CD4-positive, alpha-beta memory T cell (primary cell): ENCODE data around the gene PLA1A. TPM values are rescaled to one million over a fixed set of nuclear protein-coding genes. Genes with fewer than 3 reads are reported as not detected.
A peak's percentile ranks its signal among the peaks of the same experiment; 100 is the strongest.
"Not testable (repeated sequence)": the region's sequence is repeated elsewhere in the genome, so short reads cannot be mapped to it uniquely, and the experiment has no call there.

Experiments
- CTCF ChIA-PET: fragments of 350-600 bp; sonication (Branson Sonifier 250); formaldehyde crosslinking; loops from one replicate; lab custom pipeline; 2021; ENCODE audit warnings: inconsistent platforms; ENCODE audit not compliant: partially characterized antibody; lab: Charles Lee
- POLR2A ChIA-PET: fragments of 350-600 bp; sonication (Branson Sonifier 250); formaldehyde crosslinking; loops from one replicate; lab custom pipeline; 2021; ENCODE audit not compliant: partially characterized antibody; lab: Charles Lee
- DNase-seq, 5 donors: peaks; one replicate each; pipeline versions ENCODE4 v3.0.0 to v3.0.0-alpha.2; 2020 to 2022; ENCODE audit warnings: mixed read lengths in 1 of 5
- H3K27ac ChIP-seq: one replicate; pipeline ENCODE4 v1.7.0; 2013; ENCODE audit warnings: low read depth, low read length
- H3K27me3 ChIP-seq: 2 replicates; pipeline ENCODE4 v1.7.0; 2013; ENCODE audit warnings: mild to moderate bottlenecking, low read length, moderate library complexity; ENCODE audit not compliant: insufficient read depth
- H3K36me3 ChIP-seq: 2 replicates; pipeline ENCODE4 v1.7.0; 2013; ENCODE audit warnings: mild to moderate bottlenecking, low read length, moderate library complexity; ENCODE audit not compliant: insufficient read depth
- H3K4me1 ChIP-seq: 2 replicates; pipeline ENCODE4 v1.7.0; 2013; ENCODE audit warnings: mild to moderate bottlenecking, low read length, moderate library complexity; ENCODE audit not compliant: insufficient read depth
- H3K4me3 ChIP-seq, 2 donors: one replicate each; pipeline ENCODE4 v1.7.0; 2013; ENCODE audit warnings: low read length in 2 of 2, mild to moderate bottlenecking in 1 of 2
- H3K9me3 ChIP-seq, 2 donors: one replicate each; pipeline ENCODE4 v1.7.0; 2013; ENCODE audit warnings: low read length in 2 of 2, control low read depth in 1 of 2; ENCODE audit not compliant: control insufficient read depth in 1 of 2
- H3K27ac Mint-ChIP-seq, 7 donors: one replicate each; pipeline ENCODE4 v1.8.0; 2020 to 2021; ENCODE audit warnings: mixed read lengths in 7 of 7, mild to moderate bottlenecking in 6 of 7, inconsistent platforms in 3 of 7, moderate library complexity in 3 of 7
- H3K27me3 Mint-ChIP-seq, 2 donors: one replicate each; pipeline ENCODE4 v1.8.0; 2020 to 2021; ENCODE audit warnings: mixed read lengths in 2 of 2
- H3K36me3 Mint-ChIP-seq, 2 donors: one replicate each; pipeline ENCODE4 v1.8.0; 2020 to 2021; ENCODE audit warnings: mixed read lengths in 2 of 2, inconsistent platforms in 1 of 2, mild to moderate bottlenecking in 1 of 2
- H3K4me1 Mint-ChIP-seq, 4 donors: one replicate each; pipeline ENCODE4 v1.8.0; 2020 to 2021; ENCODE audit warnings: mixed read lengths in 4 of 4, mild to moderate bottlenecking in 1 of 4
- H3K4me3 Mint-ChIP-seq, 8 donors: one replicate each; pipeline ENCODE4 v1.8.0; 2020 to 2021; ENCODE audit warnings: mixed read lengths in 8 of 8, mild to moderate bottlenecking in 7 of 8, moderate library complexity in 6 of 8, inconsistent platforms in 3 of 8
- H3K9me3 Mint-ChIP-seq, 8 donors: one replicate each; pipeline ENCODE4 v1.8.0; 2020 to 2021; ENCODE audit warnings: mixed read lengths in 8 of 8, mild to moderate bottlenecking in 5 of 8, inconsistent platforms in 3 of 8, moderate library complexity in 1 of 8
- intact Hi-C: fragments of 100-400 bp; cut with micrococcal nuclease; formaldehyde crosslinking; loops from one replicate; pipeline ENCODE4 v1.15.1; 2023
- polyA plus RNA-seq, 2 donors: library from polyadenylated mRNA; unstranded; fragments of 300-500 nt; fragmentation: Illumina TruSeq; gene quantifications; one replicate each; pipeline ENCODE4 v1.2.3, GENCODE V29; 2021
- total RNA-seq, 2 experiments: library from RNA; stranded (reverse); gene quantifications; one replicate each; pipeline ENCODE4 v1.2.3, GENCODE V29; 2021

PLA1A gene, protein sequence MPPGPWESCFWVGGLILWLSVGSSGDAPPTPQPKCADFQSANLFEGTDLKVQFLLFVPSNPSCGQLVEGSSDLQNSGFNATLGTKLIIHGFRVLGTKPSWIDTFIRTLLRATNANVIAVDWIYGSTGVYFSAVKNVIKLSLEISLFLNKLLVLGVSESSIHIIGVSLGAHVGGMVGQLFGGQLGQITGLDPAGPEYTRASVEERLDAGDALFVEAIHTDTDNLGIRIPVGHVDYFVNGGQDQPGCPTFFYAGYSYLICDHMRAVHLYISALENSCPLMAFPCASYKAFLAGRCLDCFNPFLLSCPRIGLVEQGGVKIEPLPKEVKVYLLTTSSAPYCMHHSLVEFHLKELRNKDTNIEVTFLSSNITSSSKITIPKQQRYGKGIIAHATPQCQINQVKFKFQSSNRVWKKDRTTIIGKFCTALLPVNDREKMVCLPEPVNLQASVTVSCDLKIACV
- total RNA-seq (not detected), polyA plus RNA-seq (not detected)

GRCh38 chr3:119597548-119598288 is at the start of gene PLA1A:
TSS of gene PLA1A (plus strand) at chr3:119597885. CDS start at chr3:119597914, 29 bp downstream.
- intact Hi-C loops = no loop called here

DNA sequence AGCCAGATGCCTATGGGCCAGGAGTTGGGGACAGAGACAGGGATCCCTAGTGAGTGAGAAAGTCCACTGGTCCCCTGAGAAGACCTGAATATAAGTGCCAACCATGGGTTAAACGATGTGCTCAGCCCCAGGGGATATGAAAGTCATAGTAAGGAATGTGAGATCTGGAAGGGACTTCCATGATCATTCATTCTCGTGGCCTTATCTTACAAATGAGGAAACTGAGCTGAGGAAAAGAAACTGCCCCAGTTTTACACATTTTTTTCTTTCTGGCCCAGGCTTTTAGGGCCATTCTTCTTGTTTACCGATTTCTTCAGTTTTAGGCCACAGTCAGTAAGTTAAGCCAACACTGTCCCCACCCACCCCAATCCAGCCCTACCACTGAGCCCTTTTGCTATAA is 49.3 kb upstream of the PLA1A start:
- CTCF ChIA-PET = no interaction called here
- POLR2A ChIA-PET = no interaction called here
- H3K4me3 Mint-ChIP-seq = no peak overlapping the region
- no peaks in the 10 kb centered on the region for H3K9me3 Mint-ChIP-seq
- no peak overlapping the region for H3K27ac Mint-ChIP-seq
- Histone ChIP-seq H3K4me3 (no peak overlapping the region), H3K4me1 (no peaks in the 10 kb centered on the region), H3K36me3 (no peaks in the 10 kb centered on the region), H3K27ac (no peak overlapping the region), H3K27me3 (no peaks in the 10 kb centered on the region), H3K9me3 (no peaks in the 10 kb centered on the region)
- H3K36me3 Mint-ChIP-seq = no peaks in the 10 kb centered on the region
- intact Hi-C loops = no loop called here
- no peaks in the 10 kb centered on the region for H3K27me3 Mint-ChIP-seq
- no peak for DNase-seq
- no peaks in the 10 kb centered on the region for H3K4me1 Mint-ChIP-seq

More at GRCh38 chr3:119597548-119598288, at the start of gene PLA1A:
- Histone ChIP-seq H3K4me3 (no peak within 1 kb of the TSS), H3K4me1 (no peaks in the 10 kb centered on the region), H3K36me3 (no peaks in the 10 kb centered on the region), H3K27ac (no peak within 1 kb of the TSS), H3K27me3 (no peaks in the 10 kb centered on the region), H3K9me3 (no peaks in the 10 kb centered on the region)
- no peak for DNase-seq
- no peak within 1 kb of the TSS for H3K4me3 Mint-ChIP-seq
- no peak within 1 kb of the TSS for H3K27ac Mint-ChIP-seq
- ChIA-PET POLR2A (no interaction called here), CTCF (no interaction called here)
- H3K36me3 Mint-ChIP-seq = no peaks in the 10 kb centered on the region
- H3K27me3 Mint-ChIP-seq = no peaks in the 10 kb centered on the region
- H3K9me3 Mint-ChIP-seq = no peaks in the 10 kb centered on the region
- peaks cover 0 to 6% (median 4%) of the 10 kb centered on the region in 4 donors for H3K4me1 Mint-ChIP-seq

DNA sequence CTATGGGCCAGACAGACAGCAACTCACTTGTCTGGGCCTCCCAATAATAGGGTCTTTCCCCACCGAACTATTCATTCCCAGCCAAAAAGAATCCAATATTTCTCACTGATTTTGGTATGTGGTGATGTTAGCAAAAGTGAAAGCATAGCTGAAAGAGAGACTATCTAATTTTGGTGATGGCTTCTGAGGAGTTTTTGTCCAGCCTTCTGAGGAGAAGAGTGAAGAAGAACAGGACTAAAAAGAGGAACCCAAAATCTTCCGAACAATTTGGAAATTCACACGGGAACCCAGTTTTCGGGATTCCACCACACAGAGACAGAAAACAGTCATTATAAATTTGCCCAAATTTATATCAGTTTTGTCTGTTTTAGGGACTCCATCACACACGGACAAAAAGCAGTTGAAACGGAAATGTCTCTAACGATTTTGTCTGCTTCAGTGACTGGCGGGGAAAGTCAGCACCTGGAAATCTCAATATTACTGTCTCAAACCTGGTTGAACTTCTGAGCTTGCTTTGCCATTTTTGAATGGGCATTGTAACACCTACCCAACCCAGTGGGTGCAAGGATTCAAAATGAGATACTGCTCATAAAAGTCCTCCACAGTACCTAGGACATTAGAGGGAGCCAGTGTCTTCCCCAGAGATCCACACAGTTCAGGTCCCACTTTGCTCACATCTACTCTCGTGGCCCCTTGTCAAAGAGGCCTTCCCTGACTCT is 47.3 kb upstream of the PLA1A start:
- H3K9me3 ChIP-seq = no peaks in the 10 kb centered on the region
- POLR2A ChIA-PET = no interaction called here
- H3K27me3 ChIP-seq = no peaks in the 10 kb centered on the region
- intact Hi-C loops = no loop called here
- H3K27ac Mint-ChIP-seq = peak overlapping the region in 1 of 7 donors; percentile 82
- no peaks in the 10 kb centered on the region for H3K27me3 Mint-ChIP-seq
- H3K36me3 ChIP-seq = no peaks in the 10 kb centered on the region
- no peaks in the 10 kb centered on the region for H3K9me3 Mint-ChIP-seq
- CTCF ChIA-PET = no interaction called here
- DNase-seq = no peak
- no peak overlapping the region for H3K4me3 Mint-ChIP-seq
- no peaks in the 10 kb centered on the region for H3K4me1 ChIP-seq
- H3K27ac ChIP-seq = no peak overlapping the region
- H3K4me1 Mint-ChIP-seq = no peaks in the 10 kb centered on the region
- no peak overlapping the region for H3K4me3 ChIP-seq
- H3K36me3 Mint-ChIP-seq = no peaks in the 10 kb centered on the region

DNA sequence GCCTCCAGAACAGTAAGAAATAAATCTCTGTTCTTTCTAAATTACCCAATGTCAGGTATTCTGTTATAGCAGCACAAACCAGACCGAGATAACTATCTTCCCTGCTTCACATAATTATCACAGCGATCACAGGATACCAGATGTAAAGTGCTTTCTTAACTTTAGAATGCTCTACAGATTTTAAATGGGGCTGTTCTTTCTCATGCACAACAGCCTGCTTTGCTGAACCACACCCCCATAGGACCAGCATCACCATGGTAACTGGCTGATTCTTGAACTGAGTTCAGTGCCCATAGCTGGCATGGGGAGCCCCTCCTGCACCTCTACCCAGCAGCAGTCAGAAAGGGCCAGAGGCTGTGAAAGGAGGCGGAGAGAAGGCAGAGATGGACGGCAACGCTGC is 46.1 kb upstream of the PLA1A start:
- H3K9me3 Mint-ChIP-seq = no peaks in the 10 kb centered on the region
- Histone ChIP-seq H3K36me3 (no peaks in the 10 kb centered on the region), H3K4me3 (no peak overlapping the region), H3K9me3 (no peaks in the 10 kb centered on the region), H3K4me1 (no peaks in the 10 kb centered on the region), H3K27ac (no peak overlapping the region), H3K27me3 (no peaks in the 10 kb centered on the region)
- CTCF ChIA-PET = interaction anchor here (0.7 kb wide), 1 partner anchor 44 kb away, joined by 5 read pairs; no protein-coding TSS in a partner anchor
- H3K36me3 Mint-ChIP-seq = no peaks in the 10 kb centered on the region
- no peaks in the 10 kb centered on the region for H3K27me3 Mint-ChIP-seq
- intact Hi-C loops = no loop called here
- POLR2A ChIA-PET = no interaction called here
- DNase-seq = no peak
- H3K4me1 Mint-ChIP-seq = peaks cover 0 to 2% (median 0%) of the 10 kb centered on the region in 4 donors
- H3K27ac Mint-ChIP-seq = peak overlapping the region in 1 of 7 donors; percentile 32
- no peak overlapping the region for H3K4me3 Mint-ChIP-seq

GRCh38 chr3:119552928-119553327 is 44.8 kb upstream of the PLA1A start:
- H3K4me1 Mint-ChIP-seq, CTCF ChIA-PET, POLR2A ChIA-PET, H3K4me3 ChIP-seq, H3K4me3 Mint-ChIP-seq, H3K27ac Mint-ChIP-seq, H3K36me3 ChIP-seq, H3K27me3 Mint-ChIP-seq, H3K4me1 ChIP-seq, H3K9me3 Mint-ChIP-seq, H3K9me3 ChIP-seq, H3K36me3 Mint-ChIP-seq, H3K27me3 ChIP-seq, DNase-seq, intact Hi-C loops, H3K27ac ChIP-seq: not testable (repeated sequence)

- peak overlapping the region in 1 of 7 donors; percentile 13 for H3K27ac Mint-ChIP-seq
- H3K27me3 Mint-ChIP-seq = no peaks in the 10 kb centered on the region
- ChIA-PET CTCF (no interaction called here), POLR2A (no interaction called here)
- H3K27me3 ChIP-seq = no peaks in the 10 kb centered on the region
- H3K36me3 ChIP-seq = no peaks in the 10 kb centered on the region
- intact Hi-C loops = no loop called here
- H3K9me3 Mint-ChIP-seq = no peaks in the 10 kb centered on the region
- no peaks in the 10 kb centered on the region for H3K36me3 Mint-ChIP-seq
- H3K4me1 Mint-ChIP-seq = peaks cover 3 to 10% (median 9%) of the 10 kb centered on the region in 4 donors
- H3K4me3 Mint-ChIP-seq = no peak overlapping the region
- no peaks in the 10 kb centered on the region for H3K9me3 ChIP-seq
- no peak overlapping the region for H3K4me3 ChIP-seq
- H3K4me1 ChIP-seq = peaks cover 7% of the 10 kb centered on the region
- no peak for DNase-seq
- no peak overlapping the region for H3K27ac ChIP-seq
These were observed 43.8 kb upstream of the PLA1A start for GRCh38 chr3:119553823-119554415.
